GM12892 (cell line): ENCODE measurements around the gene YTHDC1.

Experiments used
- POLR2A ChIP-seq: IDR thresholded peaks from 2 replicates; pipeline ENCODE4 v1.6.1; 2011; ENCODE audit warnings: low read depth, low read length, control low read depth
- POLR2AphosphoS5 ChIP-seq: IDR thresholded peaks from 2 replicates; pipeline ENCODE4 v1.6.1; 2011; ENCODE audit warnings: low read depth, low read length, control low read depth
- TAF1 ChIP-seq: IDR thresholded peaks from 2 replicates; pipeline ENCODE4 v1.6.1; 2011; ENCODE audit warnings: low read depth, mild to moderate bottlenecking, control low read depth, low read length, borderline replicate concordance

GRCh38 chr4:68366600-68366999 lies 16.7 kb upstream of the YTHDC1 start:
- no peak for TF ChIP-seq POLR2A
- TF ChIP-seq TAF1: no peak
- TF ChIP-seq POLR2AphosphoS5: no peak
